ENCODE results near the gene RASGRP4. TPM values are rescaled to one million over a fixed set of nuclear protein-coding genes. Genes with fewer than 3 reads are reported as not detected.

RASGRP4 gene
- polyA plus RNA-seq, 2 of the 4 experiments (the other 2 are of a cell fraction), result 0.22 to 0.30 TPM

GRCh38 chr19:38381138-38381537 lies 44.9 kb downstream of the RASGRP4 start:
- ChIA-PET CTCF (interaction anchor here (0.7 to 4.9 kb wide), 12 partner anchors 11 to 479 kb away, joined by 3 to 61 read pairs (median 6); partner anchors contain the start of genes CATSPERG and FAM98C), POLR2A (interaction anchor here (0.6 kb wide), 1 partner anchor 21 kb away, joined by 4 read pairs; no protein-coding TSS in a partner anchor)
- H3K4me1 ChIP-seq, result peaks cover 5% of the 10 kb centered on the region
- TF ChIP-seq ZC3H11A (IDR thresholded peaks at IDR 0.05) (no peak), POLR2A (IDR thresholded peaks at IDR 0.05; ENCODE audit: low read length) (no peak), BHLHE40 (IDR thresholded peaks at IDR 0.05; ENCODE audit: low read depth, low read length) (no peak)
- ATAC-seq, result no peak
- H3K4me2 ChIP-seq, result no peak overlapping the region
- no peak overlapping the region for H3K4me3 ChIP-seq
- no peak for DNase-seq (ENCODE audit: low read depth in 1 of 2, low spot score in 1 of 2)
- H3K9me3 ChIP-seq, result no peaks in the 10 kb centered on the region
- no peak for FAIRE-seq
- WGBS (ENCODE audit: missing lambda C conversion rate), result 92% methylated on average over 9 of the region's 9 CpGs
- no peak overlapping the region for H3K27ac ChIP-seq

- no peak for TF ChIP-seq POLR2AphosphoS2 (conservative IDR thresholded peaks at IDR 0.05; ENCODE audit: low read length)
- POLR2A ChIA-PET, result interaction anchor here (2.8 kb wide), 1 partner anchor 9 kb away, joined by 9 read pairs; the partner anchor contains the start of gene GGN
- Histone ChIP-seq H3K4me3 (no peak overlapping the region), H3K27ac (no peak overlapping the region), H3K9me3 (no peaks in the 10 kb centered on the region), H3K4me2 (no peak overlapping the region), H3K4me1 (peaks cover 15% of the 10 kb centered on the region)
- no peak for FAIRE-seq
- no peak for DNase-seq (ENCODE audit: low read depth in 1 of 2, low spot score in 1 of 2)
- ATAC-seq, result no peak
- CTCF ChIA-PET, result interaction anchor here (0.7 to 7.3 kb wide), 7 partner anchors 10 to 473 kb away, joined by 3 to 67 read pairs (median 10); partner anchors contain the start of genes CATSPERG, FAM98C, GGN and SPRED3
- WGBS (ENCODE audit: missing lambda C conversion rate), result 90% methylated on average over 10 of the region's 10 CpGs
Observed at GRCh38 chr19:38378866-38379265, 47.2 kb downstream of the RASGRP4 start.

GRCh38 chr19:38377052-38377451 lies 49.0 kb downstream of the RASGRP4 start:
- 95% methylated on average over 4 of the region's 4 CpGs for WGBS (ENCODE audit: missing lambda C conversion rate)
- CTCF ChIA-PET, result interaction anchor here (0.6 to 7.3 kb wide), 12 partner anchors 8 to 517 kb away, joined by 3 to 67 read pairs (median 6); partner anchors contain the start of genes FAM98C, GGN and SPRED3
- FAIRE-seq, result no peak

More at GRCh38 chr19:38377052-38377451, 49.0 kb downstream of the RASGRP4 start:
- Histone ChIP-seq H3K9me3 (no peaks in the 10 kb centered on the region), H3K27ac (no peak overlapping the region), H3K4me3 (no peak overlapping the region), H3K4me2 (no peak overlapping the region; the same call in 2 of the 3 replicates), H3K4me1 (peaks cover 17% of the 10 kb centered on the region)
- no peak for ATAC-seq
- DNase-seq (ENCODE audit: low read depth in 1 of 2, low spot score in 1 of 2), result no peak
- TF ChIP-seq POLR2AphosphoS2 (conservative IDR thresholded peaks at IDR 0.05; ENCODE audit: low read length), result no peak
- no peak for TF ChIP-seq MYC (IDR thresholded peaks at IDR 0.05; ENCODE audit: borderline replicate concordance, low read length)
- no peak for TF ChIP-seq E2F6 (IDR thresholded peaks at IDR 0.05; ENCODE audit: borderline replicate concordance, low read depth)
- TF ChIP-seq PBX3 (IDR thresholded peaks at IDR 0.05), result no peak
- no peak for TF ChIP-seq HMGXB4 (CRISPR knock-in tag; IDR thresholded peaks at IDR 0.05; ENCODE audit: borderline replicate concordance)
- TF ChIP-seq USF2 (IDR thresholded peaks at IDR 0.05), result no peak
- no peak for TF ChIP-seq HDAC2 (IDR thresholded peaks at IDR 0.05)
- no peak for TF ChIP-seq CTCF (IDR thresholded peaks at IDR 0.05)
- no peak for TF ChIP-seq SMC3 (IDR thresholded peaks at IDR 0.05)
- TF ChIP-seq ZNF302 (CRISPR knock-in tag; IDR thresholded peaks at IDR 0.05), result no peak
- TF ChIP-seq NR3C1 (IDR thresholded peaks at IDR 0.05), result no peak
- TF ChIP-seq HOXA7 (CRISPR knock-in tag; IDR thresholded peaks at IDR 0.05), result no peak
- TF ChIP-seq ELK1 (IDR thresholded peaks at IDR 0.05; ENCODE audit: low read depth, low read length), result no peak
- no peak for TF ChIP-seq FOSB (CRISPR knock-in tag; IDR thresholded peaks at IDR 0.05)
- no peak for TF ChIP-seq JUN (IDR thresholded peaks at IDR 0.05)
- TF ChIP-seq TFCP2L1 (CRISPR knock-in tag; IDR thresholded peaks at IDR 0.05), result no peak
- TF ChIP-seq TP53 (CRISPR knock-in tag; IDR thresholded peaks at IDR 0.05), result no peak
- TF ChIP-seq REST (IDR thresholded peaks at IDR 0.05), result no peak
- TF ChIP-seq ESRRA (IDR thresholded peaks at IDR 0.05; ENCODE audit: borderline replicate concordance, low read length), result no peak
- POLR2A ChIA-PET, result interaction anchor here (2.8 kb wide), 1 partner anchor 11 kb away, joined by 9 read pairs; the partner anchor contains the start of gene GGN

Measured in A549 (cell line).